Neural crest cell (in vitro differentiated cells): ENCODE results near the gene CILP2. TPM values are rescaled to one million over a fixed set of nuclear protein-coding genes. Genes with fewer than 3 reads are reported as not detected.

Source experiments
- DNase-seq: peaks from one replicate; pipeline ENCODE4 v3.0.0; 2021; ENCODE audit warnings: low read depth, mixed read lengths, low spot score
- H3K27ac Mint-ChIP-seq: one replicate; pipeline ENCODE4 v1.8.0; 2021; ENCODE audit warnings: mild to moderate bottlenecking, mixed read lengths; ENCODE audit not compliant: unreplicated experiment
- H3K27me3 Mint-ChIP-seq: 2 replicates; pipeline ENCODE4 v1.8.0; 2021; ENCODE audit warnings: low read depth, mild to moderate bottlenecking, mixed read lengths
- H3K36me3 Mint-ChIP-seq: 2 replicates; pipeline ENCODE4 v1.8.0; 2021; ENCODE audit warnings: low read depth, mild to moderate bottlenecking, mixed read lengths
- H3K4me1 Mint-ChIP-seq: 2 replicates; pipeline ENCODE4 v1.8.0; 2021; ENCODE audit warnings: mixed read lengths
- H3K4me3 Mint-ChIP-seq: one replicate; pipeline ENCODE4 v1.8.0; 2021; ENCODE audit warnings: mild to moderate bottlenecking, mixed read lengths
- H3K9me3 Mint-ChIP-seq: 2 replicates; pipeline ENCODE4 v1.8.0; 2021; ENCODE audit warnings: mixed read lengths
- total RNA-seq: library from RNA; stranded (reverse); gene quantifications from 2 replicates; pipeline ENCODE4 v1.2.1, GENCODE V29; 2021
- TF ChIP-seq, protein P1 (sequence below): fragments of 200-600 bp; sonication (generic); conservative IDR thresholded peaks from 2 replicates; pipeline ENCODE4 v1.5.0; 2021; ENCODE audit warnings: antibody characterized with exemption, mild to moderate bottlenecking

Gene CILP2
- total RNA-seq, 1 donor from 2014 or later, result 2.7 TPM

DNA sequence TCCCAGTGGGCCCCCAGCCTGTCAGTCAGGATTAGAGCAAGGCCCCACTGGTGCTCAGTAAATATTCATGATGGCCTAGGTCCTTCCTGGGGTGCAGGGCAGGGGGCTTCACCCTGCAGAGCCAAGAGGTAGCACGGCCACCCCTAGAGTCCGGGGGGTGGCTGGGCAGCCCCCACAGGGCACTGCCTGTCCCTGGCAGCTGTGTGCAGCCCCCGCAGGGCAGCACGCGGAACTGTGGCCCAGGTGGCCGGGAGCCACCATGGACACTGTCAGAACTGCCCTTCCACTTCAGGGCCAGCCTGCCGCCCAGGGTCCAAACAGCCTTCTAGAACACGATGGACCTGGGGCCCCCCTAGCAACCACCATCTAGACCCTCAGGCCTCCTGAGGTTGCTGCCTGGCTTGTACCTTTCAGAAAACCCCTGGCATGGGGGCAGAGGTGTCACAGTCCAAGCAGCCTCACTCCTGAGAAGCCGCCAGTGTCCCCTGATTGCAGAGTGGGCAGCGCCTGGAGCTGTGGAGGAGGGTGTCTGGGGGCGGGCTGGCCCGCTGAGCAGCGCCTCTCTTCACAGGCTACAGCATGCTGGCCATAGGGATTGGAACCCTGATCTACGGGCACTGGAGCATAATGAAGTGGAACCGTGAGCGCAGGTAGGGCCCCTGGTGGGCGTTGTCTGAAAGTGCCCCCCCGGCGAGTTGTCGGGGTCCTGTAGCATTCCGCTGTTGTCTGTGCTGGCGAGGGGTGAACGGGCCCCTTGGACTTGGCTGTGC lies 12.3 kb upstream of the CILP2 start:
- Mint-ChIP-seq H3K27ac (peak overlapping the region; percentile 50), H3K27me3 (no peaks in the 10 kb centered on the region), H3K4me1 (peaks cover 43% of the 10 kb centered on the region), H3K36me3 (peaks cover 3% of the 10 kb centered on the region), H3K9me3 (no peaks in the 10 kb centered on the region), H3K4me3 (peak overlapping the region; percentile 68)
- TF ChIP-seq, protein P1, sequence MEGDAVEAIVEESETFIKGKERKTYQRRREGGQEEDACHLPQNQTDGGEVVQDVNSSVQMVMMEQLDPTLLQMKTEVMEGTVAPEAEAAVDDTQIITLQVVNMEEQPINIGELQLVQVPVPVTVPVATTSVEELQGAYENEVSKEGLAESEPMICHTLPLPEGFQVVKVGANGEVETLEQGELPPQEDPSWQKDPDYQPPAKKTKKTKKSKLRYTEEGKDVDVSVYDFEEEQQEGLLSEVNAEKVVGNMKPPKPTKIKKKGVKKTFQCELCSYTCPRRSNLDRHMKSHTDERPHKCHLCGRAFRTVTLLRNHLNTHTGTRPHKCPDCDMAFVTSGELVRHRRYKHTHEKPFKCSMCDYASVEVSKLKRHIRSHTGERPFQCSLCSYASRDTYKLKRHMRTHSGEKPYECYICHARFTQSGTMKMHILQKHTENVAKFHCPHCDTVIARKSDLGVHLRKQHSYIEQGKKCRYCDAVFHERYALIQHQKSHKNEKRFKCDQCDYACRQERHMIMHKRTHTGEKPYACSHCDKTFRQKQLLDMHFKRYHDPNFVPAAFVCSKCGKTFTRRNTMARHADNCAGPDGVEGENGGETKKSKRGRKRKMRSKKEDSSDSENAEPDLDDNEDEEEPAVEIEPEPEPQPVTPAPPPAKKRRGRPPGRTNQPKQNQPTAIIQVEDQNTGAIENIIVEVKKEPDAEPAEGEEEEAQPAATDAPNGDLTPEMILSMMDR, result no peak
- DNase-seq, result no peak

- H3K27me3 Mint-ChIP-seq, result peaks cover 3% of the 10 kb centered on the region
- no peaks in the 10 kb centered on the region for H3K9me3 Mint-ChIP-seq
- peak overlapping the region; percentile 92 for H3K27ac Mint-ChIP-seq
- peak overlapping the region; percentile 68 for H3K4me3 Mint-ChIP-seq
- H3K4me1 Mint-ChIP-seq, result peaks cover 46% of the 10 kb centered on the region
- no peak for DNase-seq
- no peaks in the 10 kb centered on the region for H3K36me3 Mint-ChIP-seq
- TF ChIP-seq, protein P1, result no peak
These were observed 11.3 kb upstream of the CILP2 start for GRCh38 chr19:19526581-19527370.

- TF ChIP-seq, protein P1, result no peak
- peaks cover 3% of the 10 kb centered on the region for H3K36me3 Mint-ChIP-seq
- H3K4me3 Mint-ChIP-seq, result no peak overlapping the region
- no peak for DNase-seq
- H3K27me3 Mint-ChIP-seq, result peaks cover 3% of the 10 kb centered on the region
- peaks cover 51% of the 10 kb centered on the region for H3K4me1 Mint-ChIP-seq
- H3K27ac Mint-ChIP-seq, result peak overlapping the region; percentile 27
- no peaks in the 10 kb centered on the region for H3K9me3 Mint-ChIP-seq
These were observed 10.8 kb upstream of the CILP2 start for GRCh38 chr19:19527371-19527656.

DNA sequence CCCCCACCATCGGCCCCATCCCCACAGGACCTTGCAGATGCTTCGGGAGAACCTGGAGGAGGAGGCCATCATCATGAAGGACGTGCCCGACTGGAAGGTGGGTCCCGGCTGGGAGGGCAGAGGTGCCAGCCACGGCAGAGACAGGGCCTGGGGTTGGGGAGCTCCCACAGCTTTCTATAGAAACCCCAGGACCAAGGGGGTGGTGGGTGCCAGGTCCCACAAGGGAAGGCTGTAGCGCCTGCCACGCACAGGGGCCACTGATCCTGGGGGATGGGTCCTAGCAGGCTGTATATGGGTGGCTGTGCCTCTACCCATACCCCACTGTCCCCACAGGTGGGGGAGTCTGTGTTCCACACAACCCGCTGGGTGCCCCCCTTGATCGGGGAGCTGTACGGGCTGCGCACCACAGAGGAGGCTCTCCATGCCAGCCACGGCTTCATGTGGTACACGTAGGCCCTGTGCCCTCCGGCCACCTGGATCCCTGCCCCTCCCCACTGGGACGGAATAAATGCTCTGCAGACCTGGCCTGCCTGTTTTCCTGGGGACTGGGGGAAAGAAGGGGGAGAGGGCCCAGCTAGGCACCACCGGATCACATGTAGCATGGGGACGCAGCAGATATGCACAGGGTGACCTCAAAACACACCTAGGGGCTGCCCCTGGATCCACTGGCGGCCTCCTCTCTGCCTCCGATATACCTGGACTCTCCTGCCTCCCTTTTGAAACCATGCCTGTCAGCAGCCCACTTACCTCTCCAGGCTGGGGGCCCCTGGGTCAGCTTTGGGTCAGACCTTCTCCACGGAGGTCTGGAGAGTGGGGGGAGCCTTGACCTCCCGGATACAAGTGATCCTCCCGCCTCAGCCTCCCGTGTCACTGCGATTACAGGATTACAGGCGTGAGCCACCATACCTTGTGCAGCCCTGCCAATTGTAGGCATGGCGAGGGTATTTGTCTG lies 10.1 kb upstream of the CILP2 start:
- no peak overlapping the region for H3K4me3 Mint-ChIP-seq
- DNase-seq, result no peak
- H3K27me3 Mint-ChIP-seq, result peaks cover 3% of the 10 kb centered on the region
- H3K27ac Mint-ChIP-seq, result no peak overlapping the region
- H3K4me1 Mint-ChIP-seq, result peaks cover 46% of the 10 kb centered on the region
- peaks cover 3% of the 10 kb centered on the region for H3K36me3 Mint-ChIP-seq
- TF ChIP-seq, protein P1, result no peak
- H3K9me3 Mint-ChIP-seq, result no peaks in the 10 kb centered on the region
